NB4 (cell line): ENCODE data around the gene TTLL12.

Experiments
- MYC ChIP-seq: IDR thresholded peaks from 2 replicates; pipeline ENCODE4 v1.6.1; 2011; ENCODE audit warnings: low read depth, low read length
- POLR2A ChIP-seq: IDR thresholded peaks from 2 replicates; pipeline ENCODE4 v1.6.1; 2011; ENCODE audit warnings: mild to moderate bottlenecking; ENCODE audit not compliant: insufficient read length; ENCODE audit errors: extremely low read depth
- TF ChIP-seq, protein P1 (sequence below): IDR thresholded peaks from one replicate; pipeline ENCODE4 v1.5.1; 2012; ENCODE audit warnings: low read depth, low read length
- TF ChIP-seq, protein P2 (sequence below): IDR thresholded peaks from 2 replicates; pipeline ENCODE4 v1.6.1; 2011; ENCODE audit warnings: low read depth, low read length

DNA sequence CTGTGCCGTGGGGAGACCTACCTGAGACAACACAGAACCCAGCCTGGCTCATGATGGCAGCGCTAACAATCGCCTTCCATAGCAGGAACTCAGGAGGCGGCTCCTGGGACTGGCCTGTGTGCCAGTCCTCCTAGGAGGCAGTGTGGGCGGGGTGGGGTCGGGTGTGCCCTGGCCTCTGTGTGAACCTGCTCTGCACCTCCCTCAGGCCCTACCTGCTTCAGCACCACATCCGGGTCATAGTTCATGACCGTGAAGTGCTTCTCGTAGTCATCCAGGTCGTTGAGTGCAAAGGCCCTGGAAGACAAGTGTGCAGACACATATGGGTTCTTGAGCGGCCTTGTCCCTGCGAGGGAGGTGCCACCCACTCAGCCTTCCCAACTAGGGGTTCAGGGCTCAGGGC is 15.3 kb downstream of the TTLL12 start:
- TF ChIP-seq POLR2A: no peak
- TF ChIP-seq, protein P1, sequence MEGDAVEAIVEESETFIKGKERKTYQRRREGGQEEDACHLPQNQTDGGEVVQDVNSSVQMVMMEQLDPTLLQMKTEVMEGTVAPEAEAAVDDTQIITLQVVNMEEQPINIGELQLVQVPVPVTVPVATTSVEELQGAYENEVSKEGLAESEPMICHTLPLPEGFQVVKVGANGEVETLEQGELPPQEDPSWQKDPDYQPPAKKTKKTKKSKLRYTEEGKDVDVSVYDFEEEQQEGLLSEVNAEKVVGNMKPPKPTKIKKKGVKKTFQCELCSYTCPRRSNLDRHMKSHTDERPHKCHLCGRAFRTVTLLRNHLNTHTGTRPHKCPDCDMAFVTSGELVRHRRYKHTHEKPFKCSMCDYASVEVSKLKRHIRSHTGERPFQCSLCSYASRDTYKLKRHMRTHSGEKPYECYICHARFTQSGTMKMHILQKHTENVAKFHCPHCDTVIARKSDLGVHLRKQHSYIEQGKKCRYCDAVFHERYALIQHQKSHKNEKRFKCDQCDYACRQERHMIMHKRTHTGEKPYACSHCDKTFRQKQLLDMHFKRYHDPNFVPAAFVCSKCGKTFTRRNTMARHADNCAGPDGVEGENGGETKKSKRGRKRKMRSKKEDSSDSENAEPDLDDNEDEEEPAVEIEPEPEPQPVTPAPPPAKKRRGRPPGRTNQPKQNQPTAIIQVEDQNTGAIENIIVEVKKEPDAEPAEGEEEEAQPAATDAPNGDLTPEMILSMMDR: no peak
- TF ChIP-seq, protein P2, sequence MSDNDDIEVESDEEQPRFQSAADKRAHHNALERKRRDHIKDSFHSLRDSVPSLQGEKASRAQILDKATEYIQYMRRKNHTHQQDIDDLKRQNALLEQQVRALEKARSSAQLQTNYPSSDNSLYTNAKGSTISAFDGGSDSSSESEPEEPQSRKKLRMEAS: no peak
- TF ChIP-seq MYC: no peak
